Epithelial cell of proximal tubule (primary cell): ENCODE measurements around the gene PGA3. TPM values are rescaled to one million over a fixed set of nuclear protein-coding genes. Genes with fewer than 3 reads are reported as not detected.
"Not testable (repeated sequence)": the region's sequence is repeated elsewhere in the genome, so short reads cannot be mapped to it uniquely, and the experiment has no call there.

Experiments
- DNase-seq: peaks from one replicate; pipeline ENCODE4 v3.0.0-alpha.2; 2011; ENCODE audit warnings: low read depth
- H3K4me3 ChIP-seq: 2 replicates; pipeline ENCODE4 v1.5.1; 2011; ENCODE audit warnings: low read depth, mild to moderate bottlenecking, low read length
- total RNA-seq: library from RNA; depleted of rRNA; stranded (reverse); fragments of >200 nt; gene quantifications from 2 replicates; pipeline ENCODE4 v1.2.3, GENCODE V29; 2015

The PGA3 gene
- total RNA-seq, 1 donor from 2014 or later, result not detected

DNA sequence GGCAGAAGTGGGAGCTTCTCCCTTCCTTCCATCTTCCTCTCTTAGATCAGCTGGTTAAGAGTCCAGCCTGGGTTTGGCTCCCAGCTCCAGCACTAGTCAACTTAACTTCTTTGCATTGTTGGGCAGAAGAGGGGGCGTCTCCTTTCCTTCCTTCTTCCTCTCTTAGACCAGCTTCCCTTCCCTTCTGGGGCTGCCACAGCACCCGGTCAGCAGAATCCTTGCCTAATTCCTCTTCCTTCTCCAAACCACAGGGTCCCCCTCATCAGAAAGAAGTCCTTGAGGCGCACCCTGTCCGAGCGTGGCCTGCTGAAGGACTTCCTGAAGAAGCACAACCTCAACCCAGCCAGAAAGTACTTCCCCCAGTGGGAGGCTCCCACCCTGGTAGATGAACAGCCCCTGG, 19.4 kb downstream of the PGA3 start:
- not testable (repeated sequence) for DNase-seq, H3K4me3 ChIP-seq

DNA sequence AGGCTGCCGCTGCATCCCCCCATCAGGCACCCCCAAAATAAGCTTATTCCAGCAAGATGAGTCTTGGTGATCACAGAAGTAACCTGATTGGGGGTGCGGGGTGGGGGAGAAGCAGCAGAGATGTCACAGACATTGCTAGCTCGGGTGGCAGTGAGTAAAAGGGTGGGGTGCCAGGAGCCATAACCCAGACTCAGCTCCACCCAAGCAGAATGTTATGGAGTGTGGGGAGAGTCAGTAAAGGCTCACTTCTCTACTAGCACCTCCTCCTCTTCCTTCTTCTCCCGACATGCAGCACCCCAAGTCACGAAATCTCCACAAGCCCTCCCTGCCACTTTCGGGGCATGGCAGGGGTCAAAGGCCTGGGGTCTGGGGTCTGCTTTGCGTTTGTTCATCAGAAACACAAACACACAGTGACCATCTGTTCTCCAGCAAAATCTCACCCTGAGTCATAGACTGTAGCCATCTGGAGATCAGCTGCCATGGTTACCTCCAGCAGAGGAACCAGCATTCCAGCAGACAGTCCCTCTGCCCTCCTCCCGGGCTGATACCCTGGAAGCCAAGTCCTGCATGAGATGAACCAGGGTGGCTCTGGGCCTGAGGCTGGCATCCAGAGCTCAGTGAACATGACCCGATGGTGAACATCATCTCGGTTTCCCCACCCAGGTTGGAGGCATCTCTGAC, 23.3 kb downstream of the PGA3 start:
- DNase-seq, H3K4me3 ChIP-seq: not testable (repeated sequence)

DNA sequence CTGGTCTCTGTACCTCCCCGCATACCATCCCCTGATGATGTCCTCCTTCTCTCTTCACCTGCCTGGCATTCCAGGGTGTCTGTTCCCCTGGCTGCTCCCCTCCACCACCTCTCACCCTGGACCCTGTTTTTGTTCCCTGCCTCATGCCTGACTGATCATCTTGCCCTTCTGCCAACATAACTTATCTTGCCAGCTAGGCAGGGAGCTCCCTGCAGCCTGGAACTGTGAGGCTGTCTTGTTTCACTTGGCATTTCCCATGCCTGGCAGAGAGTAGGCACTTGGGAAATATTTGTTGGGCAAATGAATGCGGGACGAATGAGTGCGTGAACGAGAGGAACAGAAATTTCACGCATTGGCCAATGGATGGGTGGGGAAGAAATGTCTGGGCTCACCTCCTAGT, 26.1 kb downstream of the PGA3 start:
- DNase-seq, H3K4me3 ChIP-seq: not testable (repeated sequence)

DNA sequence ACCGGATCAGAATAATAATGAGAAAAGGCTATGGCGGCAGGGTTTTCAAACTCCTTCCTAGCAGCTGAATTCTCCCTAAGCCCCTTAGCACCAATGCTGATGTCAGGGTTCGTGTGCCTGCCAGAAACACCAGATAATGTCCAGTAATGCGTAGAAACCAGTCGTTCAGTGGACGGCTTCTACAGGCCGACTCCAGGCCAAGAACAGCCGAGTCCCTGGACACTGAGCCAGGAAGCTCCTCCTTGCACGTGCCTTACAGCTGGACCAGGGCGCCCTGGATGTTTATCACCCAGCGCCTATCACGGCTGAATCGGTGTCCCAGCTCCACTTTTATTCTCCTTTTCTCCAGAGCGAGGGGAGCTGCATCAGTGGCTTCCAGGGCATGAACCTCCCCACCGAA, 27.7 kb downstream of the PGA3 start:
- not testable (repeated sequence) for DNase-seq, H3K4me3 ChIP-seq

DNA sequence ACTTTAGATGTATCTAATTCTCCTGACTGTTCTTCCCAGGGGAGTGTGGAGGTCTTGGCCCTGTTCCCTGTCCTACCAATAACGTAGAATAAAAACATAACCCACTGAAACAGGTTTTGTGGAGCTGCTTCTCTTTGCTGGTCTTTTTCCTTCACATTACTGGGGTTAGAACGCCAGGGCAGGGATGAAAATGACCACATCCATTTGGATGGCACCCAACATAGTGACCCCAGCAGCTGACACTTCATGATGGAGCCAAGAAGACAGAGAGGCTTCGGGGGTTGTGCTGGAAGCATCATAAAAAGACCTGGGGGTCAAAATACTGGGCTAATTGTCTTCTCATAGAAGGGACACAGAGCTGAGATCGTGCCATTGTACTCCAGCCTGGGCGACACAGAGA, 28.3 kb downstream of the PGA3 start:
- H3K4me3 ChIP-seq, DNase-seq: not testable (repeated sequence)

DNA sequence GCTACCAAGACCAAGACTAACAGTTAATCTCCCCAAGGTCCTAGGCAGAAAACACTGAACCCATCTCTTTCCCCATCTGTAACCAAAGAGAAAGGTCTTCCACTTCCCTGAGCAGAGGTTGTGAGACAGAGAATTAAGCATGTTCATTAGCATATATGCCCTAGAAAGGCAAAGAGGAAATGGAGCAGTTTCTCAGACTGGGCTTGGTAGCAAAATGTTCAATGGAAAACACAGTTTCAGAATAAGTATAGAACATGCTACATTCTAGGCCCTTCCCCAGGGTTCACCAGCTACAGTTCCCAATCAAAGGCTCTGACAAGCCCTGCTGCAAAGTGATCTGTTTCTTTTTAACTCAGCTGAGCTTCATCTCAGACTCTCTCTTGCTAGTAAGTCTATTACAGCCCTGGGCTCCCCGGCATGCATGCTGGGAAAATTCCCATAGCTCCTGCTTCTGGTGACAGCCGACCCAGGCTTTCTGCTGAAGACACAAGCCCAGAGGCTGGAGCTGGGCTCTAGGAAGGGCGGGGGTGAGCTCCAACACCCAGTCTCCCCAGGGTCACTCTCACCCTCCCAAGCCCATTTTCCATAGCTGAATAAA, 29.3 kb downstream of the PGA3 start:
- not testable (repeated sequence) for H3K4me3 ChIP-seq, DNase-seq

DNA sequence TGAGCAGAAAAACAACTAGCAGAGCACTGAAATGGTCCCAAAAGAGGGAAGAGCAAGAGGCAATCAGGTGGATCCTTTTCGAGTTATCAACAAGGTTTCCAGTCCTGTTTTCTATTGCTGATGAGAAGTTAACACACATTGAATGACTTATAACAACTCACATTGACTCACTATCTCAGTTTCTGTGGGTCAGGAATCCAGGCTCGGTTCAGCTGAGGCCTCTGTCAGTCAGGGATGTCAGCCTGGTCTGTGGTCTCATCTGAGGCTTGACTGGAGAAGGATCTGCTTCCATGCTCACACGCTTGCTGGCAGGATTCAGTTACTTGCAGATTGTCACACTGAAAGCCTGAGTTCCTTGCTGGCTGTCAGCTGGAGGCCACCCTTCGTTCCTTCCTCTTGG, 33.8 kb downstream of the PGA3 start:
- not testable (repeated sequence) for DNase-seq, H3K4me3 ChIP-seq

DNA sequence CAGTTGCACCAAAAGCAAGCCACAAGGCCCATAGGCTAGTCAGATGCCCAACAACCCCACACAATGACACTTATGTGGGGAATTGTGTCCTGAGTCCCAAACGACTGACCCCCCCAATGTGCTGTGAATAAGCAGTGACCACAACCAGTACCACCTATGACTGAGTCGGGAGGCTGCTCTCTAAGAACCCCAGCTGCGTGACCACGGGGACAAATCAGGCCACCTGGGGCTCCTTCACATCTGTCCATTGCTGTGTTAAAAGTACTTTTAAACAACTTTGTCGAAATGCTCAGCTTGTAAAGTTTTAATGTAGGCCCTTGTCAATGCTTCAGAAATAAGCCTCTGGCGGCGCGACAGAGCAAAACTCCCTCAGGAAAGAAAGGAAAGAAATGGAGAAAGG, 37.0 kb downstream of the PGA3 start:
- not testable (repeated sequence) for DNase-seq, H3K4me3 ChIP-seq

DNA sequence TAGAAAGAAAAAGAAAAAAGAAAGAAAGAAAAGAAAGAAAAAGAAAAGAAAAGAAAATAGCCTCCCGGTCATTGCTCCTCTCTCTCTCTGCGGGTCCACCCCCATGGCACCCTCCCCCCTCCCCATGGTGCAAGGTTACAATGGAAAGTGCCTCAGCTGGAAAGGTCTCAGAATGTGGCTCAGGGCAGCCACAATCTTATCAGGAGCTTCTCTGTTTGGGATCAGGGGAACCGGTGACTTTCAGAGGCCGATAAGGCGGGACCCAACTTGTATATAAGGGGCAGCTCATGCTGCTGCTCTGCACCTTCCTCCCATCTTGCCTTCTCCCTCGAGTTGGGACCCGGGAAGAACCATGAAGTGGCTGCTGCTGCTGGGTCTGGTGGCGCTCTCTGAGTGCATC, 37.6 kb downstream of the PGA3 start, which contains the start of gene PGA5:
PGA5 (plus strand) TSS at position 301 of the 400 bp plus-strand sequence; CDS start at position 353, 52 bp downstream.
- not testable (repeated sequence) for H3K4me3 ChIP-seq, DNase-seq

DNA sequence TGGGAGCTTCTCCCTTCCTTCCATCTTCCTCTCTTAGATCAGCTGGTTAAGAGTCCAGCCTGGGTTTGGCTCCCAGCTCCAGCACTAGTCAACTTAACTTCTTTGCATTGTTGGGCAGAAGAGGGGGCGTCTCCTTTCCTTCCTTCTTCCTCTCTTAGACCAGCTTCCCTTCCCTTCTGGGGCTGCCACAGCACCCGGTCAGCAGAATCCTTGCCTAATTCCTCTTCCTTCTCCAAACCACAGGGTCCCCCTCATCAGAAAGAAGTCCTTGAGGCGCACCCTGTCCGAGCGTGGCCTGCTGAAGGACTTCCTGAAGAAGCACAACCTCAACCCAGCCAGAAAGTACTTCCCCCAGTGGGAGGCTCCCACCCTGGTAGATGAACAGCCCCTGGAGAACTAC, 38.2 kb downstream of the PGA3 start:
- not testable (repeated sequence) for DNase-seq, H3K4me3 ChIP-seq

DNA sequence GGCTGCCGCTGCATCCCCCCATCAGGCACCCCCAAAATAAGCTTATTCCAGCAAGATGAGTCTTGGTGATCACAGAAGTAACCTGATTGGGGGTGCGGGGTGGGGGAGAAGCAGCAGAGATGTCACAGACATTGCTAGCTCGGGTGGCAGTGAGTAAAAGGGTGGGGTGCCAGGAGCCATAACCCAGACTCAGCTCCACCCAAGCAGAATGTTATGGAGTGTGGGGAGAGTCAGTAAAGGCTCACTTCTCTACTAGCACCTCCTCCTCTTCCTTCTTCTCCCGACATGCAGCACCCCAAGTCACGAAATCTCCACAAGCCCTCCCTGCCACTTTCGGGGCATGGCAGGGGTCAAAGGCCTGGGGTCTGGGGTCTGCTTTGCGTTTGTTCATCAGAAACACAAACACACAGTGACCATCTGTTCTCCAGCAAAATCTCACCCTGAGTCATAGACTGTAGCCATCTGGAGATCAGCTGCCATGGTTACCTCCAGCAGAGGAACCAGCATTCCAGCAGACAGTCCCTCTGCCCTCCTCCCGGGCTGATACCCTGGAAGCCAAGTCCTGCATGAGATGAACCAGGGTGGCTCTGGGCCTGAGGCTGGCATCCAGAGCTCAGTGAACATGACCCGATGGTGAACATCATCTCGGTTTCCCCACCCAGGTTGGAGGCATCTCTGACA, 42.1 kb downstream of the PGA3 start:
- DNase-seq, result not testable (repeated sequence)

DNA sequence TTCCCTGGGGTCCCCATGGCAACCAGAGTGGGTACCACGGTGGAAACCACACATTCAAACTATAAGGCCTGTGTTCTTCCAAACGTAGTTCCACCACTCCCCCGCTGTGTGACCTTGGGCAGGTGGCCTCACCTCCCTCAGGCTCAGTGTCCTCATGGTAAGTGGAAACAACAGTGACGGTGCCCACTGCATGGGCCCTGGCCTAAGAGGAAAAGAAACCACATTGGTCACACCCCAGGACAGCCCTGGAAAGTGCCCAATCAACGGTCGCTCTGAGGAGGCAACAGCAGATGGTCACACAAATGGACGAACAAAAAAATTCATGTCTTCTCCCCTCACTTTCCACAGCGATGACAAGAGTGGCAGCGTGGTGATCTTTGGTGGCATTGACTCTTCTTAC, 44.8 kb downstream of the PGA3 start:
- not testable (repeated sequence) for H3K4me3 ChIP-seq, DNase-seq

More for the DNA sequence above, 42.1 kb downstream of the PGA3 start:
- H3K4me3 ChIP-seq, result not testable (repeated sequence)

DNA sequence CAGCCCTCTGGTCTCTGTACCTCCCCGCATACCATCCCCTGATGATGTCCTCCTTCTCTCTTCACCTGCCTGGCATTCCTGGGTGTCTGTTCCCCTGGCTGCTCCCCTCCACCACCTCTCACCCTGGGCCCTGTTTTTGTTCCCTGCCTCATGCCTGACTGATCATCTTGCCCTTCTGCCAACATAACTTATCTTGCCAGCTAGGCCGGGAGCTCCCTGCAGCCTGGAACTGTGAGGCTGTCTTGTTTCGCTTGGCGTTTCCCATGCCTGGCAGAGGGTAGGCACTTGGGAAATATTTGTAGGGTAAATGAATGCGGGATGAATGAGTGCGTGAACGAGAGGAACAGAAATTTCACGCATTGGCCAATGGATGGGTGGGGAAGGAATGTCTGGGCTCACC, 45.9 kb downstream of the PGA3 start:
- H3K4me3 ChIP-seq, DNase-seq: not testable (repeated sequence)

DNA sequence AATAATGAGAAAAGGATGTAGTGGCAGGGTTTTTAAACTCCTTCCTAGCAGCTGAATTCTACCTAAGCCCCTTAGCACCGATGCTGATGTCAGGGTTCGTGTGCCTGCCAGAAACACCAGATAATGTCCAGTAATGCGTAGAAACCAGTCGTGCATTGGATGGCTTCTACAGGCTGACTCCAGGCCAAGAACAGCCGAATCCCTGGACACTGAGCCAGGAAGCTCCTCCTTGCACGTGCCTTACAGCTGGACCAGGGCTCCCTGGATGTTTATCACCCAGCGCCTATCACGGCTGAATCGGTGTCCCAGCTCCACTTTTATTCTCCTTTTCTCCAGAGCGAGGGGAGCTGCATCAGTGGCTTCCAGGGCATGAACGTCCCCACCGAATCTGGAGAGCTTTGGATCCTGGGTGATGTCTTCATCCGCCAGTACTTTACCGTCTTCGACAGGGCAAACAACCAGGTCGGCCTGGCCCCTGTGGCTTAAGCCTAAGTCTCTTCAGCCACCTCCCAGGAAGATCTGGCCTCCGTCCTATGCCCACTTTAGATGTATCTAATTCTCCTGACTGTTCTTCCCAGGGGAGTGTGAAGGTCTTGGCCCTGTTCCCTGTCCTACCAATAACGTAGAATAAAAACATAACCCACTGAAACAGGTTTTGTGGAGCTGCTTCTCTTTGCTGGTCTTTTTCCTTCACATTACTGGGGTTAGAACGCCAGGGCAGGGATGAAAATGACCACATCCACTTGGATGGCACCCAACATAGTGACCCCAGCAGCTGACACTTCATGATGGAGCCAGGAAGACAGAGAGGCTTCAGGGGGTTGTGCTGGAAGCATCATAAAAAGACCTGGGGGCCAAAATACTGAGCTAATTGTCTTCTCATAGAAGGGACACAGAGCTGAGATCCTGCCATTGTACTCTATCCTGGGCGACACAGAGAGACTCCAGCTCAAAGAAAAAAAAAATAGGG, 47.8 kb downstream of the PGA3 start:
- not testable (repeated sequence) for DNase-seq, H3K4me3 ChIP-seq

DNA sequence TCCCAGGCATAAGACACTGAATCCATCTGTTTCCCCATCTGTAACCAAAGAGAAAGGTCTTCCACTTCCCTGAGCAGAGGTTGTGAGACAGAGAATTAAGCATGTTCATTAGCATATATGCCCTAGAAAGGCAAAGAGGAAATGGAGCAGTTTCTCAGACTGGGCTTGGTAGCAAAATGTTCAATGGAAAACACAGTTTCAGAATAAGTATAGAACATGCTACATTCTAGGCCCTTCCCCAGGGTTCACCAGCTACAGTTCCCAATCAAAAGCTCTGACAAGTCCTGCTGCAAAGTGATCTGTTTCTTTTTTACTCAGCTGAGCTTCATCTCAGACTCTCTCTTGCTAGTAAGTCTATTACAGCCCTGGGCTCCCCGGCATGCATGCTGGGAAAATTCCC, 49.0 kb downstream of the PGA3 start:
- not testable (repeated sequence) for DNase-seq, H3K4me3 ChIP-seq
